GM11168 (cell line): ENCODE data around the gene CST7.

ENCODE experiments used
- in situ Hi-C: fragments of 300-500 bp; cut with MboI; formaldehyde crosslinking; loops from one replicate; pipeline ENCODE4 v1.12.0; 2022; ENCODE audit warnings: low sequenced_read_pairs; ENCODE audit not compliant: unreplicated experiment

The CST7 gene

DNA sequence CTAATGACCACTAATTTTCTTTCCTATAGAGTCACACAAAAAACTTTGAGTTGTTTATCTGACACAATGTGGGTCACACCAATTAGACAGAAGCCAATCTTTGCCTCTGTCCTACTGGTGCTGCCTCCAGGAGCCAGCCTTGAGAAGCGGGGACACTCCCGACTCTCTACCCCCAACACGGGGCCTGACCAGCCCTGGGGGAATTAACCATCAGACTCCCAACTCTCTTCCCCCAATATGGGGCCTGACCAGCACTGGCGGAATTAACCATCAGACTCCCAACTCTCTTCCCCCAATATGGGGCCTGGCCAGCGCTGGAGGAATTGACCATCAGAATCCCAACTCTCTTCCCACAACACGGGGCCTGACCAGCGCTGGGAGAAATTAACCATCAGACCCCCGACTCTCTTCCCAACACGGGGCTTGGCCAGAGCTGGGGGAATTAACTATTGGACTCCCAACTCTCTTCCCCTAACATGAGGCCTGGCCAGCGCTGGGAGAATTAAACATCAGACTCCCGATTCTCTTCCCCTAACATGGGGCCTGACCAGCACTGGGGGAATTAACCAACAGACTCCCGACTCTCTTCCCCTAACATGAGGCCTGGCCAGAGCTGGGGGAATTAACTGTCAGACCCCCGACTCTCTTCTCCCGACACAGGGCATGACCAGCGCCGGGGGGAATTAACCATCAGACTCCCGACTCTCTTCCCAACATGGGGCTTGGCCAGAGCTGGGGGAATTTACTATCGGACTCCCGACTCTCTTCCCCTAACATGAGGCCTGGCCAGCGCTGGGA is 12.5 kb downstream of the CST7 start:
- in situ Hi-C loops = no loop called here

DNA sequence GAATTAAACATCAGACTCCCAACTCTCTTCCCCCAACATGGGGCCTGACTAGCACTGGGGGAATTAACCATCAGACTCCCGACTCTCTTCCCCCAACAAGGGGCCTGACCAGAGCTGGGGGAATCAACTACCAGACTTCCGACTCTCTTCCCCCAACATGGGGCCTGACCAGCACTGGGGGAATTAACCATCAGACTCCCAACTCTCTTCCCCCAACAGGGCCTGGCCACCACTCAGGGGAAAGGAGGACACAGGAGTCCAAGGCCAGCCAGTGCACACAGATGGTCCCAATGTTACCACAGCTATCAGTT is 13.1 kb downstream of the CST7 start:
- in situ Hi-C loops = no loop called here

DNA sequence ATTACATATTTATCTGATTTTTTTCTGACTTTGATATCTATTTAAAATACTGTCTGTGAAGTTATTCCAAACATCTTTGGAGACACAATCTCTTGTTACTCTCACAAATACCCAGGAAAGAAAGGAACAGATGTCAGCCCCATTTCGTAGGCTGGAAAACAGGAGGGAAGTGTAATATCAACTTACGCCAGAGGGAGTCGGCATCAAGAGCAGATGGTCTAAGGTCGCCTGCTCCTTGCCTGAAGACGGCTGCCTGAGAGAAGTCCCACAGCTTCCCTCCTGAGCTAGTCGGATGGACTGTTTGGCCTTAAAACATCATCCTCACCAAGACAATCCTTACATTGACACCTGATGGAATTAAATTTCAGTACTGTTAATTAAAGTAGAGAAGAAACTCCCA is 13.4 kb downstream of the CST7 start:
- in situ Hi-C loops = no loop called here

DNA sequence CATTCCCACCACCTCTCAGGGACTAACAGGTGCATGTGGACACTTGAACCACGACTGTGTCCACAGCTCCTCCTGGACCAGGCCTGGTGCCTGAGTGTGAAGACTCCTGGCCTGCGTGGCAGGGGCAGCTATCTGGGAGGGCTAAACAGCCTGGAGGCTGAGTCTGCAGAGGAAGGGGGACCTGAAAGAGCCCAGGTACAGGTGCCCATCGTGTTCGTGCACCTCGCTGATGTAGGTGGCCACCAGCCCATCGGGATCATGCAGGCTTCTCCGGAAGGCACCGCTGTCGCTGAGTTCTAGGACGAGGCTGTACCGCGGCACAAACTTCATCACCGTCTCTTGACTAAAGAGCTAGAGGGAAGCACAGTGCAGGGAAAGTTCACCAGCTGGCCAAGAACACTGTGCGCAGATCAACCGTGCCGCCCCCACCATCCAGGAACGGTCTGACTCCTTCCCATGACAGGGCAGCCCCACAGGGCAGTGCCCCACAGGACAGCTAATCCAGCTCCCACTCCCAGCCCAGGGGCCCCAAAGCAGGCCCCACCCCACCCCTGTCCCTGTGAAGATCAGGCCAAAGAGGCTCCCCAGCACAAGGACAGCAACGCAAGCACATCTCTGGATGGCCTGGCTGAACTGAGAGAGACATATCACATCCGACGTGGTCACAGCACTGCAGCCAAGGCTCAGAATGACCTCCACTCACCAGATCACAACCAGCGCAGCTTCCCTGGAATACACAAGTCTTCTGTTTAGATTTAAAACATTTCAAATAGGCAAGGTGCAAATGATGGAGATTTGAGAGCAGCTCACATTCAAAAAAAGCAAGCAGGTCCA is 14.8 kb downstream of the CST7 start:
- in situ Hi-C loops = no loop called here

DNA sequence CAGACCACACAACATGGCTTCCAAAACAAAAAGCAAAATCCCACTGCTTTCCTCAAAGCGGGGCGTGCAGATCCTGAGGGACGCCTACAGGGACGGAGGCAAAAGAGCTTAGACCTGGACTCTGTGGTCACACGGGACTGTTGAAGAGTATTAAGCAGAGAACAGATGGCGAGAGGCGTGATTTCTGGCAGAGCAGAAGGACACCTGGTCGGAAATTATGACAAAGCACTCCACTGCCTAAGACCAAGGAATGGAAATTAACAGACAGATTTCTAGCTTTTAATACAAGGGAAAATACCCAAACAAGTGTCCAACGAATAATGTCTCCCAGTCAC is 15.4 kb downstream of the CST7 start:
- in situ Hi-C loops = no loop called here

DNA sequence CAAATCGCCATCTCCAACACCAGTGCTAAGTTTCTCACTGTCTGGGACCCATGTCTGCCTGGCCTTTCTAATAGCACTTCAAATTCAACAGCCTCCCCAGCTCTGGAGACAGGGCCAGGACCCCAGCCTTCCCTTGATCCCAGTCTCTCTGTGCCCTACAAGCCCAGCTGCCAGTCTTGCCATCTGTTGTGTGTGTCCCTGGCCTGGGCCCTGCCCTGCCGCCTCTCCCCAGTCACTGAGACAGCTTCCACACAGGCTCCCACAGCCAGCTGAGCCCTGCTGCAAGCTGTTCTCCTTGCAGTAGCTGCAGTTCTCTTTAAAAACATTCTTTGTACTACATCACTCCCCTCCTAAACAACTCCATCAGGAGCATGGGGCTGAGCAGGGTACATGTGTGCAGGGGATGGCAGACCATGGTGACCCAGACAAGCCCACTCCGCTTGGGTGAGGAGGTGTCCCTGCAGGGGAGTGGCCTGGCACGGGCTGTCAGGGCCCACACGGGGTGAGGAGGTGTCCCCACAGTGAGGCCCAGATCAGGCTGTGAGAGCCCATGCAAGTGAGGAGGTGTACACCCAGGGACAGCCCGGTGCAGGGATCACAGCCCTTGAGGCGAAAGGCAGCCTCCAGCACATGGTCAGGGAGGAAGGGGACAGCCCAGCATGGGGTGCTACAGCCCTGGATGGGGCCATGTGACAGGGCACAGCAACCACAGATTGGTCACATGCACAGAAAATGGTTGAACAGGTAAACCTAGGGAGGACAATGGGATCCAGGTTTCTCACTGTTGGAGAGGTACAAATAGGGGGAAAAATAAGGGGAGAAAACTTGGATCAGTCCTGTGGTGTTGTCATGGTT is 16.2 kb downstream of the CST7 start:
- in situ Hi-C loops = no loop called here

DNA sequence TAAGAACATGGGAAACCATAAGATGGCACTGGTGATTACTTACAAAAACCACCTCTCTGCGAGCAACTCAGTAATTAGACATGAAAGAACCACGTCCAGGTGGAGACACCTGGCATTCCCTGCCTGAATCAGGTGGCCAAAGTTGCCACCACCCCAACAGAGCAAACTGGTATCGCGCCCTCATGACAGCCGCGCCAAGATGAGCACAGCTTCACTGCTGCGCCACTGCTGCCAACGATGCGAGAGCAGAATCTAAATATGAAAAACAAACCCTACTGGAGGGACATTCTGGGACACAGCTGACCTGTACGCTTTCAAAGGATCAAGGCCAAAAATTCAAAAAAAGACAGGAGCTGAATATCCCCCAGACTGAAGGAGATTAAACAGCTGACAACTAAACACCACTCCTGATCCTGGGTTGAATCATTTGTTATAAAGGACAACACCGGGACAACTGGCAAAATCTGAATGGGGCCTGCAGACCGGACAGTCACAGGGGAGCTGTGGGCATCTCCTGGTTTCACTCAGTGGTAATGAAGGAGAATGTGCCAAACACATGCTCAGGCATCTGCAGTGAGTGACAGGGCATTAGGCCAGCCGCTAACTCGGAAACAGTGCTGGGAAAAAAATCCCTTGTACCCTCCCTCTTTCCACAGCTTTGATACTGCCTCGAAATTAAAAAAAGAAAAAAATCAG is 17.4 kb downstream of the CST7 start:
- in situ Hi-C loops = no loop called here

DNA sequence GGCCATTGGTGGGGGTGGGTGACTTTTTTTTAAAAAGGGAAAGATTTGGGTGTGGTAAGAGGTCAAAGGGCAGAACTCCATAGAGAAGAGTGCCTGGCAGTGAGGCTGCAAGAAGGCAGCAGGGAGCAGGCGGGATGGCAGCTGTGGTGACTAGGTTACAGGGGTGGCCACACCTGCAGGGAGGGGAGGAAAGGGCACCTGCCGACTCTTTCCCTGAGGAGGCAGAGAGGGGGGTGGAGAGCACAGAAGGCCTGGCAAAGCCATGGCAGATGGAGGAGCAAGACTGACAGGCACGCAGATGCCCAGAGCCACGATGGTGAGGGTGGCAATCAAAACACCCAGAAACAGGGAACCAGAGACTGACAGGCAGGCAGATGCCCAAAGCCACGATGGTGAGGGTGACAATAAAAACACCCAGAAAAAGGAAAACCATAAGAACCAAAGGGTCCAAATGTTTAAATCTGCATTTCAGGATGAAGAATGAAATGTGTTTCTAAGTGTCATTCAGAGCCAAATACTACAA is 19.3 kb downstream of the CST7 start:
- in situ Hi-C loops = no loop called here

DNA sequence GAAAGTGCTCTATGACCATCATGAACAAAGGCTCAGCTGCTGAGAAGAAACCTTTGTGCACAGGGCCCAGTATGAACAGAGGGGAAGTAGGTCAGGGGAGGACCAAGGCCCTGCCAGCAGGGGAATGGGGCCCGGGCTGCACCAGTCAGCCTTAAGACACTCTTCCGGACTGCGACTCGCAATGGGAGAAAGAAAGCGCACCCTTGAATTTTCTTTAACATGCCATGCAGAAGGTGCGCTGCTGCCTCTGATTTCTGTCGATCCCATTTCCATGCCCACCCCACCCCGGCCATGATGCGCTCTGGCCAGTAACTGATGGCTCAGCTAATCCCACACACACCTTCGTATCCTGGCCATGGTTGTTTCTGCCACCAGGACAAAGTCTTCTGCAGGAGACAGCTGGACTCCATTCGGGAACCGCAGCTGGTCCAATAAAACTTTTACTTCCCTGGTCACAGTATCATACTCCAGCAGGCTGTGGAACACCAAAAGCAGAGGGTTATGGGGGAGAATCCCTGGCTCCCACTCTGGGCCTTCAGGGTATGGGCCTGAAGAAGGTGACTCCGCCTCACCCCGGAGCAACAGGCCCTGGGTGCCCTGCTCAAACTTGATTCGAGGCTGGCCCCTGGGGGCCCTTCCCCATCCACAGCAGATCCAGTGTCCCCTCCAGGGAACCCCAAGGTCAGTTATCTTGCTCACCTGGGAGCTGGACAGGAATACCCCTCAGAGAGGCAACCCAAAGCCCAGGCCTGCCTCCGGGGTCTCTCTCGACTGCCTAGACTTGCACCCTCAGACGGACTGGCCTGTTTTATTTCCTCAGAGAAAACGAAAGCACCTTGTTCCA is 20.3 kb downstream of the CST7 start:
- in situ Hi-C loops = no loop called here

DNA sequence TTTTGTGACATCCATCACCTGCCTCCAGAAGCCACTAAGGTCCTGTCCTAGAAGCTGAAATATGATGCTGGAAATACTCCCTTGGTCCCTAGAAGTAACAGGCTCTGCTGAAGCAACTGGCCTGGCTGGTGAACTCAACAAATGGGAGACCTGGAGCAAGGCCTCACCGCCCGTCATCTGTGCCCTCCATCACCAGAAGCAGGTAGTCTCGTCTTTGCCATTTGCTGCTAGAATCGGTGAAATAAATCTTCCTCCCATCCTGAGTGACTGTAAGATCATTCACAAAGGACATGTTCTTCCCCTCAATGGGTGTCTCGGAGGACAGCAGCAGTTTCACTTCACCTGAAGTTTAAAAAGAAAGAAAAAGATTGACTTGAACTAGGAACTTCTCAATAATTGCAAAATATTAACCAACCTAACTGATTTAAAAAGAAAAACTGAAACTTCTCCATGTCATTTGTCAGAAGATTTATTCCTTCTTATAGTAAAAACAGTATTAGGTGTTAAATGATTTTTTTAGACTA is 21.0 kb downstream of the CST7 start:
- in situ Hi-C loops = no loop called here

DNA sequence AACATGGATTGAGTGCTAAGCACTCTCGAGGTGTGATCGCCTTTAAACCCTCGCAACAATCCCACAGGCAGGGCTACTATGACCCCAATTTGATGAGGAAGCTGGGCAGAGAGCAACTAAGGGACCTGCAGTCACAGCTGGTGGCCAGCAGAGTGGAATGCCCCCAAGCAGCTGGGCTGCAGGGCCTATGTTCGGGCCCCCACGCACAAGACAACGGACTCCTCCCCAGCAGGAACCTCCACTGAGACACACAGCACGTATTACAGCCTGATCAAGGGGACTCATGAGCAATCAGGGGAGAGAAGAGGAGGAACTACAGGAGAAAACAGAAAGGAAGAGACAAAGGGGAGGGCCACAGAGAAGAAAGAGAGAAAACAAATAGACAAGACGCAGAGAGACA is 21.7 kb downstream of the CST7 start:
- in situ Hi-C loops = no loop called here

DNA sequence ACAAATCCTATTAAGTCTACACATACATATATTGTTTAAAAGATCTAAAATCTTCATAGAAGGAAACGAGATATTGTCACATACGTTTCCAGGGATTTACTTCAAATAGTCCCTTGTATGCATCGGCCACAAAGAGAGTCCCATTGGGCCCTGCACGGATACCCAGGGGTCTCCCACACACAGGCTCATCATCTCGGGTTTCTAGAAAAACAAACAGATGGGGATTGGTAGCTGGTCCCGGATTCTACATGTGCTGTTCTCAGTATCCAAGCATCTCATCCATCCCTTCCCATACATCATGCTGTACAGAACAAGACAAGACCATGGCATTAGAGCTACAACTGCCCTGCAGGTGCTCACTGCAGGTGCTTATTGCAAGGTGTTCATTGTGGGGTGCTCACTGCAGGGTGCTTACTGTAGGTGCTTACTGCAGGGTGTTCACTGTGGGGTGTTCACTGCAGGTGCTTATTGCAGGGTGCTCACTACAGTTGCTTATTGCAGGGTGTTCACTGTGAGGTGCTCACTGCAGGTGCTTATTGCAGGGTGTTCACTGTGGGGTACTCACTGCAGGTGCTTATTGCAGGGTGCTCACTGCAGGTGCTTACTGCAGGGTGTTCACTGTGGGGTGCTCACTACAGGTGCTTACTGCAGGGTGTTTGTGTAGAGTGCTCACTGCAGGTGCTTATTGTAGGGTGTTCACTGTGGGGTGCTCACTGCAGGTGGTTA is 22.5 kb downstream of the CST7 start:
- in situ Hi-C loops = no loop called here

DNA sequence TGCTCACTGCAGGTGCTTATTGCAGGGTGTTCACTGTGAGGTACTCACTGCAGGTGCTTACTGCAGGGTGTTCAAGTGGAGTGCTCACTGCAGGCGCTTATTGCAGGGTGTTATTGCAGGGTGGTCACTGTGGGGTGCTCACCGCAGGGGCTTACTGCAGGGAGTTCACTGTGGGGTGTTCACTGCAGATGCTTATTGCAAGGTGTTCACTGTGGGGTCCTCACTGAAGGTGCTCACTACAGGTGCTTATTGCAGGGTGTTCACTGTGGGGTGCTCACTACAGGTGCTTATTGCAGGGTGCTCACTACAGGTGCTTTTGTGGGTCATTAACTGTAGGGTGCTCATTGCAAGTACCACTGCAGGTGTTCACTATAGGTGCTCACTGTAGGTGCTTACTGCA is 23.3 kb downstream of the CST7 start:
- in situ Hi-C loops = no loop called here

DNA sequence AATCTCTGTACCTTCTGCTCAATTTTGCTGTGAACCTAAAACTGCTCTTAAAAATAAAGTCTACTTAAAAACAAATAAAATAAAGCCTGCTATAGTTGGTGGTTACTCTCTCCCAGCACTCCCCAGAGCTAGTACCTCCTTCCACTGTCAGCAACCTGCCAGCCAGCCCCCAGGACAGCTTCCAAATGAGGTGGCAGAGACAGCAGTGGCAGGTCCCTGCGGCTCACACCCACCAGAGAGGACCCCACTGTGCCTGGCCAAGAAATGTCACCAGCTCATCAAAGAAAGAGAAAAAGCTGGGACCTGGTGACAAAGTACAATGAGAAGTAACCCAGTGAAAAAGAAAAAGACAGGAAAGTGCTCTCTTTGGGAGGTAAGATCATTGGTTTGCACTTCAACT is 28.3 kb downstream of the CST7 start:
- in situ Hi-C loops = no loop called here

DNA sequence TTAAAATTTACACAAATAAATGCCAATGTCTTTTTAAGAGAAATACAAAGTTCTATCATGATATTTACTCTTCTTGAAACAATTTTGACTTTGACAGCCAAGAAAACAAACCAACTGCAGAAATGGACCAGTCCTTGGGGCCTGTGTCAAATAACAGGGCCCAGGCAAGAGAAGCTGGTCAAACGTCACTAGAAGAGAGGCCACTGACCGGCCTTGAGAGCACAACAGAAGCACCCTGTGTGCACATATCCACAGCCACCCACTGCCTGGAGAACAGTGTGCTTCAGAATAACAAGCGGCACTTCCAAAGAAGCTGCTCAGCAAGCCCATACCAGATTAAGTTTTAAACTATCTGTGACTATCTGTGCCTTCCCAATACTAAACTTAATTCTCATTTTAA is 28.7 kb downstream of the CST7 start:
- in situ Hi-C loops = no loop called here

DNA sequence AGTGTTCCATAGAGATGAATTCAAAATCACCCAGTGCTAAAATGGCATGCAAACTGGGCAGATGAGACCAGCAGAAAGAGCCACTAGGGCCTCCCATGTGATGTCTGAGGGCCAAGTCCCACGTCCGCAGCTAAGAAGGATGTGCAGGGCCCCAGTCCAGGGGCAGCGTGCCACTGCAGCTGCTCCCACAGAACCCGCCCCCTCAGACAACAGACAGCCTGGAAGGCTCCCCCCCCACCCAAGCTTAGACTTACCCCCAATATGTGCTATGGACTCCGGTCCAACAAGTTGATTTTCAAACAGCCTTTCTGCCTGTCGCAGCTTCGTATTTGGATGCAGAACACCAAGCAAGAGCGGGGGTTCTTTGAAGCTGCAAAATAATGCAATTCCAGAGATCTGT is 29.4 kb downstream of the CST7 start:
- in situ Hi-C loops = no loop called here

DNA sequence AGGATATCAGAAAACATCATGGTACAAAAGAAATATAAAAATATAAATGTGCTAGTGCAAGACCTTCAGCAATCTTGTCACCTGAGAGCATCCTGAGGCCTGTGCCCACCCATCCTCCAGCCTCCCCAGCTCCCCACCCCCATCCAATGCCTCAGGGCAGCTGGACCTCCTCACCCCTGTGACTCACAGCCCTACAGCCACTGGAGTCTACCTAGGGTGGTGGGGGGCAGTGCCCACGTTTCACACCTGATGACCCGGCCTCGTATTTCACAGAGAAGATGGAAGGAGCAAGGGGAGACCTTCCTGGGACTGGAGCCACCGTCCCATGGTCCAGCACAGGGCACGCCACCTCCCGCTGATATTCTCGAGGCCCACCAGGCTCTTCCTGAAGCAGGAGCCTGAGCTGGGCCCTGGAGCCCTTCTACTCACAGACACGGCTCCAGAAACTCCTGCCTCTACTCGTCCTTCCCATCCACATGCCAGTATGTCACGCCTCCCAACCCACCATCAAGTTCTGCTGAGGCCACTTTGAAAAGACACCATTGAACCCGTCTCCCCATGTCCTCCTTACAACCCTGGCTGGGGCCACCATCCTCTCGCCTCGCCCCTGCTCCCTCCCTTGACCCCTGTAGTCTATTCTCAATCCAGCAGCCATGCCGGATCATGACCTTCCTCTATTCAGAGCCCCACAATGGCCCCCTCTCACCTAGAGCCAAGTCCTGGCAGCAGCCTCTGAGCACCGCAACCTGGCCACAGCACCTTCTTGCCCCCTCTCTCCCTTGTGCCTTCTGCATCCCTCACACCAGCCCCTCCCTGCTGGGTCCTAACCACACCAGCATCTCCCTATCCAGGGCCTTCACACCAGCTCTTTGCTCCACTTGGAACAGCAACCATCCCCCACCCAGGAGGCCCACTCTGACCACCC is 30.2 kb downstream of the CST7 start:
- in situ Hi-C loops = no loop called here
